Caco-2 (cell line): ENCODE results near the gene GPR4. TPM values are rescaled to one million over a fixed set of nuclear protein-coding genes. Genes with fewer than 3 reads are reported as not detected.

ENCODE experiments used
- BruUV-seq: library from RNA; stranded (reverse); fragments of 400-500 nt; replicated peaks from 2 replicates; lab custom pipeline; 2021; lab: Mats Ljungman, UMichigan
- CTCF ChIA-PET: fragments of 300-600 bp; sonication (Branson Sonifier 250); formaldehyde crosslinking; loops from one replicate; lab custom pipeline; 2022; ENCODE audit warnings: antibody characterized with exemption; lab: Charles Lee
- POLR2A ChIA-PET: fragments of 300-600 bp; sonication (Branson Sonifier 250); formaldehyde crosslinking; loops from one replicate; lab custom pipeline; 2022; ENCODE audit warnings: antibody characterized with exemption; lab: Charles Lee
- DNase-seq, 2 experiments: peaks; one replicate each; pipeline versions ENCODE4 v3.0.0 to v3.0.0-alpha.2; 2020 to 2022
- H3K27me3 ChIP-seq: replicated peaks from 2 replicates; pipeline ENCODE4 v1.6.0; 2011; ENCODE audit warnings: low read length; ENCODE audit not compliant: control insufficient read depth, insufficient read depth
- H3K36me3 ChIP-seq: 2 replicates; pipeline ENCODE4 v1.5.1; 2011; ENCODE audit warnings: low read length; ENCODE audit not compliant: control insufficient read depth, insufficient read depth
- H3K4me1 ChIP-seq: fragments of 250-450 bp; sonication (Bioruptor Pico); 2 replicates; pipeline ENCODE4 v1.5.1; 2020; ENCODE audit warnings: mild to moderate bottlenecking
- H3K4me3 ChIP-seq: 2 replicates; pipeline ENCODE4 v1.5.1; 2011; ENCODE audit warnings: low read depth, mild to moderate bottlenecking, control low read depth, low read length
- H3K9me3 ChIP-seq: fragments of 250-450 bp; sonication (Bioruptor Pico); 2 replicates; pipeline ENCODE4 v1.5.1; 2020; ENCODE audit warnings: mild to moderate bottlenecking, moderate library complexity
- H3K27ac Mint-ChIP-seq: one replicate; pipeline ENCODE4 v1.8.0; 2022; ENCODE audit warnings: mixed read lengths; ENCODE audit not compliant: unreplicated experiment
- H3K27me3 Mint-ChIP-seq: one replicate; pipeline ENCODE4 v1.8.0; 2022; ENCODE audit warnings: mixed read lengths; ENCODE audit not compliant: insufficient read depth, unreplicated experiment
- H3K36me3 Mint-ChIP-seq: one replicate; pipeline ENCODE4 v1.8.0; 2022; ENCODE audit warnings: mild to moderate bottlenecking, mixed read lengths; ENCODE audit not compliant: insufficient read depth, unreplicated experiment
- H3K4me1 Mint-ChIP-seq: one replicate; pipeline ENCODE4 v1.8.0; 2022; ENCODE audit warnings: low read depth, mixed read lengths; ENCODE audit not compliant: unreplicated experiment
- H3K4me3 Mint-ChIP-seq: one replicate; pipeline ENCODE4 v1.8.0; 2022; ENCODE audit warnings: mild to moderate bottlenecking, moderate library complexity, mixed read lengths; ENCODE audit not compliant: unreplicated experiment
- H3K9me3 Mint-ChIP-seq: one replicate; pipeline ENCODE4 v1.8.0; 2022; ENCODE audit warnings: mixed read lengths; ENCODE audit not compliant: unreplicated experiment
- CTCF ChIP-seq, 2 experiments: fragments of 200-600 bp in 1 of 2; IDR thresholded peaks; 1 replicate in 1 of 2; 2 replicates in 1 of 2; pipeline versions ENCODE4 v1.5.1 to v1.8.0; 2011 to 2022; ENCODE audit warnings: antibody characterized with exemption in 1 of 2, control low read depth in 1 of 2, inconsistent platforms in 1 of 2, low read depth in 1 of 2, low read length in 1 of 2, mild to moderate bottlenecking in 1 of 2, moderate library complexity in 1 of 2; ENCODE audit not compliant: insufficient read depth in 1 of 2, severe bottlenecking in 1 of 2, unreplicated experiment in 1 of 2
- intact Hi-C: fragments of 100-400 bp; cut with micrococcal nuclease; formaldehyde crosslinking; loops from one replicate; pipeline ENCODE4 v1.10.0; 2022; ENCODE audit not compliant: unreplicated experiment
- total RNA-seq: library from RNA; stranded (reverse); gene quantifications from 2 replicates; pipeline ENCODE4 v1.2.3, GENCODE V29; 2022

Gene GPR4
- total RNA-seq, 1 experiment from 2014 or later, result not detected

- intact Hi-C loops, result loop anchor here (1.0 kb wide), 1 partner anchor 52 kb away; no protein-coding TSS in a partner anchor
- DNase-seq, result no peak
- no TSS peak for BruUV-seq
- H3K4me3 ChIP-seq, result no peak overlapping the region
- H3K27me3 ChIP-seq, result no peaks in the 10 kb centered on the region
- no peak overlapping the region for H3K4me3 Mint-ChIP-seq
- ChIA-PET CTCF (interaction anchor here (0.6 to 2.4 kb wide), 8 partner anchors 52 to 180 kb away, joined by 3 to 77 read pairs (median 4); partner anchors contain the start of genes QPCTL and SNRPD2), POLR2A (no interaction called here)
- H3K4me1 ChIP-seq, result peaks cover 4% of the 10 kb centered on the region
- peaks cover 6% of the 10 kb centered on the region for H3K36me3 Mint-ChIP-seq
- H3K36me3 ChIP-seq, result no peaks in the 10 kb centered on the region
- no peaks in the 10 kb centered on the region for H3K9me3 Mint-ChIP-seq
- no peak for TF ChIP-seq CTCF (IDR thresholded peaks at IDR 0.05; ENCODE audit: insufficient read depth in 1 of 2, low read depth in 1 of 2, low read length in 1 of 2, severe bottlenecking in 1 of 2, unreplicated experiment in 1 of 2)
- H3K4me1 Mint-ChIP-seq, result peaks cover 7% of the 10 kb centered on the region
- H3K27me3 Mint-ChIP-seq, result peaks cover 16% of the 10 kb centered on the region
- no peak overlapping the region for H3K27ac Mint-ChIP-seq
- no peaks in the 10 kb centered on the region for H3K9me3 ChIP-seq
Measured at GRCh38 chr19:45590300-45591003, 11.6 kb downstream of the GPR4 start.

GRCh38 chr19:45589768-45590167 lies 12.2 kb downstream of the GPR4 start:
- H3K9me3 Mint-ChIP-seq, result no peaks in the 10 kb centered on the region
- H3K4me3 Mint-ChIP-seq, result no peak overlapping the region
- peaks cover 4% of the 10 kb centered on the region for H3K4me1 ChIP-seq
- H3K27me3 Mint-ChIP-seq, result peaks cover 13% of the 10 kb centered on the region
- POLR2A ChIA-PET, result no interaction called here
- no TSS peak for BruUV-seq
- intact Hi-C loops, result no loop called here
- peaks cover 10% of the 10 kb centered on the region for H3K36me3 Mint-ChIP-seq
- CTCF ChIA-PET, result interaction anchor here (0.6 kb wide), 1 partner anchor 86 kb away, joined by 4 read pairs; no protein-coding TSS in a partner anchor
- no peak overlapping the region for H3K4me3 ChIP-seq
- no peaks in the 10 kb centered on the region for H3K27me3 ChIP-seq
- no peak overlapping the region for H3K27ac Mint-ChIP-seq
- H3K9me3 ChIP-seq, result no peaks in the 10 kb centered on the region
- no peaks in the 10 kb centered on the region for H3K36me3 ChIP-seq
- no peak for TF ChIP-seq CTCF (IDR thresholded peaks at IDR 0.05; ENCODE audit: insufficient read depth in 1 of 2, low read depth in 1 of 2, low read length in 1 of 2, severe bottlenecking in 1 of 2, unreplicated experiment in 1 of 2)
- peaks cover 7% of the 10 kb centered on the region for H3K4me1 Mint-ChIP-seq
- no peak for DNase-seq

- peaks cover 9% of the 10 kb centered on the region for H3K4me1 Mint-ChIP-seq
- TF ChIP-seq CTCF (IDR thresholded peaks at IDR 0.05; ENCODE audit: insufficient read depth in 1 of 2, low read depth in 1 of 2, low read length in 1 of 2, severe bottlenecking in 1 of 2, unreplicated experiment in 1 of 2), result no peak
- H3K4me1 ChIP-seq, result peaks cover 13% of the 10 kb centered on the region
- no peak overlapping the region for H3K27ac Mint-ChIP-seq
- BruUV-seq, result no TSS peak
- intact Hi-C loops, result no loop called here
- peaks cover 13% of the 10 kb centered on the region for H3K27me3 Mint-ChIP-seq
- no peak overlapping the region for H3K4me3 Mint-ChIP-seq
- peaks cover 4% of the 10 kb centered on the region; the same call in 1 of the 2 replicates for H3K9me3 ChIP-seq
- H3K36me3 ChIP-seq, result no peaks in the 10 kb centered on the region
- ChIA-PET CTCF (interaction anchor here (0.6 to 1.0 kb wide), 2 partner anchors 51 to 54 kb away, joined by 3 to 4 read pairs; partner anchors contain the start of gene EML2), POLR2A (no interaction called here)
- H3K36me3 Mint-ChIP-seq, result peaks cover 25% of the 10 kb centered on the region
- no peak overlapping the region for H3K4me3 ChIP-seq
- H3K9me3 Mint-ChIP-seq, result no peaks in the 10 kb centered on the region
- DNase-seq, result no peak
- no peaks in the 10 kb centered on the region for H3K27me3 ChIP-seq
Measured at GRCh38 chr19:45587873-45588272, 14.1 kb downstream of the GPR4 start.
